ENCODE results near the gene GBA3.

GBA3 gene

GRCh38 chr4:22745234-22745633 is 52.5 kb downstream of the GBA3 start:
- TF ChIP-seq, protein P1, sequence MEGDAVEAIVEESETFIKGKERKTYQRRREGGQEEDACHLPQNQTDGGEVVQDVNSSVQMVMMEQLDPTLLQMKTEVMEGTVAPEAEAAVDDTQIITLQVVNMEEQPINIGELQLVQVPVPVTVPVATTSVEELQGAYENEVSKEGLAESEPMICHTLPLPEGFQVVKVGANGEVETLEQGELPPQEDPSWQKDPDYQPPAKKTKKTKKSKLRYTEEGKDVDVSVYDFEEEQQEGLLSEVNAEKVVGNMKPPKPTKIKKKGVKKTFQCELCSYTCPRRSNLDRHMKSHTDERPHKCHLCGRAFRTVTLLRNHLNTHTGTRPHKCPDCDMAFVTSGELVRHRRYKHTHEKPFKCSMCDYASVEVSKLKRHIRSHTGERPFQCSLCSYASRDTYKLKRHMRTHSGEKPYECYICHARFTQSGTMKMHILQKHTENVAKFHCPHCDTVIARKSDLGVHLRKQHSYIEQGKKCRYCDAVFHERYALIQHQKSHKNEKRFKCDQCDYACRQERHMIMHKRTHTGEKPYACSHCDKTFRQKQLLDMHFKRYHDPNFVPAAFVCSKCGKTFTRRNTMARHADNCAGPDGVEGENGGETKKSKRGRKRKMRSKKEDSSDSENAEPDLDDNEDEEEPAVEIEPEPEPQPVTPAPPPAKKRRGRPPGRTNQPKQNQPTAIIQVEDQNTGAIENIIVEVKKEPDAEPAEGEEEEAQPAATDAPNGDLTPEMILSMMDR (conservative IDR thresholded peaks at IDR 0.05; ENCODE audit: control insufficient read depth, insufficient read depth, low read depth, low read length) = no peak
- no peak overlapping the region for H3K4me3 ChIP-seq (ENCODE audit: control insufficient read depth, low read depth, low read length)
- no peak for DNase-seq (ENCODE audit: low read depth)

DNA sequence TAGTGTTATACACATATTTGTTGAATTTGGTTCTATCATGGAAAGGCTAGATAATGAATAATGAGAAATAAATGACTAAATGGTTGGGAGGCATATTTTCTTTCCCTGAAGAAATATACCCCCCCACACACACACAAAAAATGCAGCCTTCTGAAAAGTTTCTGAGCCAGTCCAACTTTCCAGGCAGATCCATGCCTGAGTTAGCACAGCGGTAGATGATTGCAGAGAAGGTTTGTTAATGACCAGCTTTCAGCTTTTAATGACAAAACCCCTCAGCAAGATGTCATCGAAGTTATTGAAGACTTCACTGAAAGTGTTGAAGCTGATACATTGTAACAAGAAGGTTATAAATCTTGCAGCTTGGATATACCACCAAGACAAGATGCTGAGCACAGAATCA is 61.4 kb downstream of the GBA3 start:
- TF ChIP-seq, protein P1 (conservative IDR thresholded peaks at IDR 0.05; ENCODE audit: control insufficient read depth, insufficient read depth, low read depth, low read length) = no peak
- H3K4me3 ChIP-seq (ENCODE audit: control insufficient read depth, low read depth, low read length) = no peak overlapping the region
- no peak for DNase-seq (ENCODE audit: low read depth)

DNA sequence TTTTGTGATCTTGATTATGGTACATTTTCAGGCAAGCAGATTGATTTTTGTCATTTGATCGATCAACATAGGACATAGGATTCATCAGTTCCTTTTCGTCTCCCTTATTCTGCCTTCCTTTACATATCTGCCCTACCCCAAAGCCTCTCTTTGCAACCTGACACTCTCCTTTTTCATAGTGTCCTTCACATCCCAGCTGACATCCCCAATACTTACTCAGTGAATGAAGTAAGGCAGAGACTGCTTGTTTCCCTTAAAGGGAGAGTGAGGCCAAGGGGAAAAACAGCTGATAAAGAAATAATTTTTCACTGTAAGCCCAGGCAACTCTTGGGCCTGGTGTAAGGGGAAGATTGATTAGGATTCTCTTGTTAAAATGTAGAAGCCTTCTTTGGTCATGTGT is 69.8 kb downstream of the GBA3 start:
- TF ChIP-seq, protein P1 (conservative IDR thresholded peaks at IDR 0.05; ENCODE audit: control insufficient read depth, insufficient read depth, low read depth, low read length) = no peak
- DNase-seq (ENCODE audit: low read depth) = no peak
- no peak overlapping the region for H3K4me3 ChIP-seq (ENCODE audit: control insufficient read depth, low read depth, low read length)

- TF ChIP-seq, protein P1 (conservative IDR thresholded peaks at IDR 0.05; ENCODE audit: control insufficient read depth, insufficient read depth, low read depth, low read length) = no peak
- no peak overlapping the region for H3K4me3 ChIP-seq (ENCODE audit: control insufficient read depth, low read depth, low read length)
- no peak for DNase-seq (ENCODE audit: low read depth)
Observed at GRCh38 chr4:22764183-22764582, 71.4 kb downstream of the GBA3 start.

DNA sequence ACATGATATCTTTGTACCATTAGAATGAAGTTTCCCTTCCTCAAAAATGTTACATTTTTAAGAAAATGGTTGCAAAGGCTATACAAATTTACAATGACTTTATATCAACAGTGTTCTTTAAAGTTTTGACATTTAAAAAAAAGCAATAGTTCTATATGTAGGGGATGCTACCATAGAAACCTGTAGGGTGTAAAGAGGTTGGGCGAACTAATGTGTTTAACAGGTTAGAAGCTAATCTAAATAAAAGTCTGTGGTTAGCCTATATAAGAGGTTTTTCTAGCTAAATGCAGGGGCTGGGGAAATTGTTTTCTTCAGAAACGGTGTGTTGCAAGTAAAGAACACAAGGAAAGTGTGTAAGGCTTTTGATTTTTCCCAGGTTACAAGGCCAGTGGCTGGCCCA is 73.3 kb downstream of the GBA3 start:
- TF ChIP-seq, protein P1 (conservative IDR thresholded peaks at IDR 0.05; ENCODE audit: control insufficient read depth, insufficient read depth, low read depth, low read length) = no peak
- no peak for DNase-seq (ENCODE audit: low read depth)
- no peak overlapping the region for H3K4me3 ChIP-seq (ENCODE audit: control insufficient read depth, low read depth, low read length)

DNA sequence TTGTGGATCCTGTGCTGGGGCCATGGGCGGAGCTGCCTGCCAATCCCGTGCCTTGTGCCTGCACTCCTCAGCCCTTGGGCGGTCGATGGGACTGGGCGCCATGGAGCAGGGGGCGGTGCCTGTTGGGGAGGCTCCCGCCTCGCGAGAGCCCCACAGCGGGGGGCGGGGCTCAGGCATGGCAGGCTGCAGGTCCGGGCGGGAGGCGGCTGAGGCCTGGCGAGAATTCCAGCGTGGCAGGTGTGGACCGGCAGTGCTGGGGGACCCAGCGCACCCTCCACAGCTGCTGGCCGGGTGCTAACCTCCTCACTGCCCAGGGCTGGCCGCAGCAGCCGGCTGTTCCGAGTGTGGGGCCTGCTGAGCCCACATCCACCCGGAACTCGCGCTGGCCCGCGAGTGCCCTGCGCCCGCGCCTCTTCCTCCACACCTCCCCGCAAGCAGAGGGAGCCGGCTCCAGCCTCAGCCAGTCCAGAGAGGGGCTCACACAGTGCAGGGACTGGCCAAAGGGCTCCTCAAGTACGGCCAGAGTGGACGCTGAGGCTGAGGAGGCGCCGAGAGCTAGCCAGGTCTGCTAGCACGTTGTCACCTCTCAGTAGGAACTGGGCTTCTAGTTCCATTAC is 85.9 kb downstream of the GBA3 start:
- no peak overlapping the region for H3K4me3 ChIP-seq (ENCODE audit: control insufficient read depth, low read depth, low read length)
- TF ChIP-seq, protein P1 (conservative IDR thresholded peaks at IDR 0.05; ENCODE audit: control insufficient read depth, insufficient read depth, low read depth, low read length) = no peak
- DNase-seq (ENCODE audit: low read depth) = no peak

- H3K4me3 ChIP-seq (ENCODE audit: control insufficient read depth, low read depth, low read length) = no peak overlapping the region
- TF ChIP-seq, protein P1 (conservative IDR thresholded peaks at IDR 0.05; ENCODE audit: control insufficient read depth, insufficient read depth, low read depth, low read length) = no peak
- DNase-seq (ENCODE audit: low read depth) = no peak
Observed at GRCh38 chr4:22780317-22780716, 87.6 kb downstream of the GBA3 start.

Measured in fibroblast of mammary gland (primary cell).